GM21381 (cell line): ENCODE results near the gene USP20.

Source experiments
- ATAC-seq: cut with Tn5 transposase; IDR thresholded peaks from one replicate; pipeline ENCODE4 v1.9.1; 2021; ENCODE audit warnings: mild to moderate bottlenecking, moderate library complexity; ENCODE audit not compliant: unreplicated experiment

The USP20 gene

DNA sequence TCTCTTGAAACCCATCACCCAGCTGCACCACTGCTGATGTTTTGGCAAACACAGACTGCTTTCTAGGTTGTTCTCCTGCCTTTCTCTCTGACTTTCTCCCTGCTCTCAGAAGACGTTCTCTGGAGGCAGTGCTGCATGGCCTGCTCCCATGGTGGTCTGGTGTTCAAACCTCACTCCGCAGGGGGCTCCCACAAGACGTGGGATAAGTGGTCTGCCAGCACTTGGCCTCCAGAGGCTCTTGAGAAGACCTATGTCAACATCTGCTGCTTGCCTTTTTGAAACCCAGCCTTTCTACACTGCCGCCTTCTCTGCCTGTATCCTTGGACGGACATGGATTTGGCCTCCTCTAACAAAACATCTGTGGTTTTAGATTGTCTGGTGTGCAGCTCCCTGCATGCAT lies 16.6 kb downstream of the USP20 start:
- ATAC-seq: no peak

DNA sequence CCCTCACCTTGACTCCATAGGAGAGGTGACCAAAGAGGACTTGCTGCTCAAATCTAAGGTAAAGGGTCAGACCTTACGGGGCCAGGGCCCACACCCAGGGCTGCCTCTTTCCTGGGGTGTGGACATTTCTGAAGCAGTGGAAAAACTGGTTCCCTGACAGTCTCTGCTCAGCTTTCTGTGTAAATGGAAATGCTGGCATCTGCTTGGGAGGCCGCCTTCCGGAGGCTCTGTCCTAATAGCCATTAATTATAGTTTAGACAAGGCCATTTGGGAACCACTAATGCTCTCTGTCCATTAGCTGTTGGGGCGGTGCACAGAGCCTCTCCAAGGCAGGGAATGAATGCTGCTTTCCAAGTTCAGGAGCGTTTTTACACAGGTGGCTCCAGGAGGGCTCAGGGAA lies 17.3 kb downstream of the USP20 start:
- no peak for ATAC-seq

DNA sequence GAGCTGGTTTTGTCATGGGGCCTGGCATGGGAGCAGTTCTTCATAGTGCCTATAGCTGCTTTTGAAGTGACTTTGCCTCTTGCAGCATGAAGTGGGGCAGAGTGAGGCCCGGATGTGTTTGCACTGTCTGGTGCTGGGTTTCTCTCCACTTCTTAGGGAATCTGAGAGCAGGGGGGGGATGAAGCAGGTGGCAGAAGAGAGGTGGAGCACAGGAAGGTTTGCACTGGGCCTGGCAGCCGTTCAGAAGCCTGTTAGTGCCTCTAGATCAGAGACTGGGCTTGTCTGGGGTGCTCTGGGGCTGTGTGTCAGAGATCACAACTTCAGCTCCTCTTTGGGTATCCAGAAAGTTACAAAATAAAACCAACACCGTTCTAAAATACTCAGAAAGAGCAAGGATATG lies 18.4 kb downstream of the USP20 start:
- ATAC-seq: no peak

DNA sequence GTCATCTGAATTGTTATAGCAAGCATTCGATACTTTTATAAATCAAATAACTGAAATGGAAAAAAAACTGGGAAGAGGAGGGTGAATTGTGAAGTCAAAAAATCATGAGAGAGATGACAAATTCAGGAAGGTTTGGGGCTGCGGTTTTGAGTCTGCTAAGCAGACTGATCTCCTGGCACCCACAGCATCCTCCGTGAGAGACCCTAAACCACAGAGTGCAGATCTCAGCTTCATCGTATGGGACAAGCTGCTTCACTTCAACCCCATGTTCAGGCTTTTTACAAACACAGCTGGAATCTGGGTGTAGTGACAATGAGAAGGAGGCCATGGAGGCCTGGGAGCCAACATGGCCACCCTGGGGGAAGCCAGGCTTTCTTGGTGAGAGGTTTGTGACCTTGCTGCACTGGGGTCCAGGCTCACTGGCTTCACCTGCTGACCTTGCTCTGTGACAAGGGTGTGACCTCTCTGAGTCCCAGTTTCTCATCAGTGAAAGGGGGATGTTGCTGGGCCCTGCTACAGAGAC lies 19.4 kb downstream of the USP20 start:
- ATAC-seq: no peak

DNA sequence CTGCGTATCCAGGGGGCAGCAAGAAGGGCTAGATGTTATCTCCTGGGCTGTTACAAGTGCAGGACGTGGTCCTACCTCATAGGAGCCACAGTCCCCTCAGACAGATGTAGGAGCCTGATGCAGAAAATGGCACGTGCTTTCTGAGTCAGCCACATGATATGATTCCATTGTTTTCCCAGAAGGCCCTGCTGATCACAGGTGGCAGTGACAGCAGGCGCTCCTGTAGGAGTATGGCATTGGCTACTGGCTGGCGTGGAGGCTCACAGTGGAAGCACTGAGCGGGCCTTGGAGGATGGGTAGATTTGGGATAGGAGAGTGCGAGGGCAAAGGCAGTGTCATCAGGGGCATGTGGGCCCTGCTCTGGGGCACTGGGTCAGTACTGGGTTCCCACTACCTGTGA lies 21.9 kb downstream of the USP20 start:
- ATAC-seq: no peak

DNA sequence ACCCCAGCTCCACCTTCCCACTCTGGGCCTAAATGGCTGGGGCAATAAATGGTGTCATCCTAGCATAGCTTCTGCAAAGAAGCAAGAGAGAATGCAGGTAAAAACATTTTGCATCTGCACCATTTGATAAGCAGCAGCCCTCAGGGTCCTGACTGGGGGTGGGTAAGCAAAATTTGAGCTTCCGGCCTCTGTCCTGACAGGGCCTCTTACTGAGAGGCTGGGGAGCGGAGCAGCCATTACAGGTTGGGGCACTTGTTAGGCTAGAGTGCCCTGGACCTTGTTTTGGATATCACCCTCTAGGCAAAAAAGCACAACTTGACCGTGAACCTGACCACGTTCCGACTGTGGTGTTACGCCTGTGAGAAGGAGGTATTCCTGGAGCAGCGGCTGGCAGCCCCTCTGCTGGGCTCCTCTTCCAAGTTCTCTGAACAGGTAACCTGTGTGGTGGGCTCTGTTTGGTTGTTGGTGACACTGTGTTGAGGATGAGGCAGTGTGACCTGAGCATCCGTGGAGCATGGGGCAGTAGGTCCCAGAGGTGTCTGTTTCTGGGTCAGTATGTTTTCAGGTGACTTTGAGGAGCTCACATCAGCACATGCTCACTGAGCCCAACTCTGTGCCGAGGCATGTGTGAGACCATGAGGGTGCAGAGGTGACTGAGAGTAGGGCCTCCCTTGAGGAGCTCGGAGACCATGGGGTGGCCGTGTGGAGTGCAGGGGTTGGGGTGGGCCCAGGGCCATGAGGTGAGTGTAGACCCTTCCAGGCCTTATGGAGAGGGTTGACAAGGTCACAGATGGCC lies 23.1 kb downstream of the USP20 start:
- no peak for ATAC-seq

DNA sequence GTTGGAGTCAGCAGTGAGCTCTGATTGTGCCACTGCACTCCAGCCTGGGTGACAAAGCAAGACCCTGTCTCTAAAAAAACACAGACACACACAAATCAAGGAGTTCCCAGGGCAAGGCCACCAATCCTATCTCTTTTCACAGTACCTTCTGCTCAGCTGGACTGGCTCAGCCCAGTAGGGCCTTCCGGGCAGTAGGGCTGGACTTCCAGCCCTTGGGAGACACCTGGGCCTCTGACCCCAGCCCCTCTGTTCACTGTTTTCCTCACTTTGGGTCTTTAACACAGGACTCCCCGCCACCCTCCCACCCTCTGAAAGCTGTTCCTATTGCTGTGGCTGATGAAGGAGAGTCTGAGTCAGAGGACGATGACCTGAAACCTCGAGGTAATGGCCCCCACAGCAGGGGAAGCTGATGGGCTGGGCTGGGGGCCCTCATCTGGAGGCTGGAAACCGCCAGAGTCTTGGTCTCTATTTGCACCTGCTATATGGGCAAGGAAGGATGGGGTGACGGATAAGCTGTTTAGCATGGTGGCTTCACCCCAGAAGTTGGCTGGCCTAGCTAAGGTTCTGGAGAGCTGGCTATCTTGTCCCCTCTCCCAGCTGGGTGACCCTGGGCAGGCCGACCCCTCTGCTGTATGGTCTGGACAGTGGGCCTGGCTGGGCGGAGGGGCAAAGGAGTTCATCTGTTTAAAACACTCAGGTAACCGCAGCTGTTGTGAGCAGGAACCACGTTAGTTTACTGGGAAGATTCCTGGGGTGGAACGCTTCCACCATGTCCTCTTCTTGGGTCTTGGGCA lies 25.6 kb downstream of the USP20 start:
- ATAC-seq: no peak

DNA sequence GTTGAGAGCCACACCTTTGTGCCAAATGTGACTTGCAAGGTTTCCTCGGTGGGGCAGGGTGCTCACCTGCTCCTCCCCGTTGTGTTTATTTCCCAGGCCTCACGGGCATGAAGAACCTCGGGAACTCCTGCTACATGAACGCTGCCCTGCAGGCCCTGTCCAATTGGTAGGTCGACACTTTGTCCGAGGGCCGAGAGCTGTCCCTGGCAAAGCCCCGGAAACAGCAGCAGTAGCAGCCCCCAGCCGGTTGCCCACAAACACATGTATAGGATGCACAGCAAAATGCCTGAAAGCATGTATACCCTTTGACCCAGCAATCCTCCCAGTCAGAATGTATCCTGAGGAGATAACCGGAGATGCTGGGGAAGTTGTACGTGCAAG lies 26.2 kb downstream of the USP20 start:
- ATAC-seq: no peak

DNA sequence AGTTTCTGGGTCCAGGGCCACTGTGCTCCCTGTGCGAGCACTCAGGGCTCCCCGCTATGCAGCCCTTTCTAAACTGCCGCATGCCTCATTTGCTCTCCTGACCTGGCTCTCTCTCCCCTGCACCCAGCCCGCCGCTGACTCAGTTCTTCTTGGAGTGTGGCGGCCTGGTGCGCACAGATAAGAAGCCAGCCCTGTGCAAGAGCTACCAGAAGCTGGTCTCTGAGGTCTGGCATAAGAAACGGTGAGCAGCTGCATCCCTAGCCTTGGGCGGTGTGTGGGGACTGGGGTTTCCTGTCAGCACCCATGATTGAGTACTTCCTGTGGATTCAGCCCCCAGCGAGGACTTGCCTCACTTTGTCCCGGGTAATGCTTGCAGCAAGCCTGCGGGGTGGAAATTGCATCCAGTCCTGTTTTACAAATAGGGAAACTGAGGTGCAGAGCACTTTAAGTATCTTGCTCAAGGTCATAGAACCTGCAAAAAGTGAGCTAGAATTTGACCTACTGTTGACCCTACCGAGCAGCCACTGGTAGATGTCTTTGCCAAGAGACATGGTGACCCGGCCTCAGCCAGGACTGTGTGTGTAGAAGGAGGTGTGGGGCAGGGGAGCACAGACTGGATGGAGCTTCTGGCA lies 27.9 kb downstream of the USP20 start:
- no peak for ATAC-seq

DNA sequence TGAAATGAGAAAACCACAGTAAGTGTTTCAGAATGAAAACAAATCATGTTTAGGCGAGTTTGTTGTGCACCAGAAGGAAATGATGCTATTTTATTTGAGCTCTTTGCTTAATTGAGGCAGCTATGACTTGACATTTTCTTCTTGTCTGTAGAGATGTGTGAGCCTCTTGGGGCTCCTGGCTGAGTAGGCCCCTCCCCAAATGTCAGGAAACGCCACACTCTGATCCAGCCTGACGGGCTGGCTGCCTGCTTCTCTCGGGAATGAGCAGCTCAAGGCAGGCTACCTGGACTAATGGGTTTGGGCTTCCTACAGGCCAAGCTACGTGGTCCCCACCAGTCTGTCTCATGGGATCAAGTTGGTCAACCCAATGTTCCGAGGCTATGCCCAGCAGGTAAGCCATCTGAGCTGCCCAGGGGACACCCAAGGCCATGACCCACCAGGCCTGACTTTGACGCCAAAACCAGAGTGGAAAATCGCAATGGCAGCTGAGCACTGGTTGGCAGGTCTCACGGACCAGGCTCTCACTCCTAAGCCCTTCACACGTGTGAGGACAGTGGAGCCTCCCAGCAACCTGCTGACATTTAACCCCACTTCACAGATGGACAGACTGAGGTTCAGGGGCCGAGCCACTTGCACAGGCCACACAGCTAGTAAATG lies 29.9 kb downstream of the USP20 start:
- no peak for ATAC-seq

DNA sequence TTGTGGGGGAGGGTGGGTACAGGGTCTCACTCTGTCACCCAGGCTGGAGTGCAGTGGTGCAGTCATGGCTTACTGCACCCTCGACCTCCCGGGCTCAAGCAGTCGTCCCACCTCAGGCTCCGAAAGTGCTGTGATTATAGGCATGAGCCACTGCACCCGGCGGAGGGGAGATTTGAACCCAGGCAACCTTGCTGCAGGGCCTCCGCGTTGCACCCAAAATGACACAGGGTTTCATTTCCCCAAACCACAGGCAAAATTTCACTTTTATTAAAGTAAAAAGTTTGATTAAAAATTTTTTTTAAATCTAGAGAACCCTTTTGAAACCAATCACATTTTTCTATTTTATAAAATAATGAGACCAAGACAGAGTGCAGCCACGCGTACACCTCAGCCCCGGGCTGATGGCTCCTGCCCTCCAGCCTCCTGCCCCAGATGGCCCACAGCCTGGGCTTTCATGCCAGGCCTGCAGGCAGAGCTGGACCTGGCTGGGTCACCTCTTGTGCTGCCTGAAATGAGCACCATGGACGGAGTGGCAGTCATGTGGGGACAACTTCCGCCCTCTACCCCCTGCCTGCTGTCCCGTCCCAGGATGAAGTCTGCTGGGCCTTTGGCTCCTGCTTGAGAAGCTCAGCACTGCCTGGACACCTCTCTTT lies 30.5 kb downstream of the USP20 start:
- ATAC-seq: no peak

DNA sequence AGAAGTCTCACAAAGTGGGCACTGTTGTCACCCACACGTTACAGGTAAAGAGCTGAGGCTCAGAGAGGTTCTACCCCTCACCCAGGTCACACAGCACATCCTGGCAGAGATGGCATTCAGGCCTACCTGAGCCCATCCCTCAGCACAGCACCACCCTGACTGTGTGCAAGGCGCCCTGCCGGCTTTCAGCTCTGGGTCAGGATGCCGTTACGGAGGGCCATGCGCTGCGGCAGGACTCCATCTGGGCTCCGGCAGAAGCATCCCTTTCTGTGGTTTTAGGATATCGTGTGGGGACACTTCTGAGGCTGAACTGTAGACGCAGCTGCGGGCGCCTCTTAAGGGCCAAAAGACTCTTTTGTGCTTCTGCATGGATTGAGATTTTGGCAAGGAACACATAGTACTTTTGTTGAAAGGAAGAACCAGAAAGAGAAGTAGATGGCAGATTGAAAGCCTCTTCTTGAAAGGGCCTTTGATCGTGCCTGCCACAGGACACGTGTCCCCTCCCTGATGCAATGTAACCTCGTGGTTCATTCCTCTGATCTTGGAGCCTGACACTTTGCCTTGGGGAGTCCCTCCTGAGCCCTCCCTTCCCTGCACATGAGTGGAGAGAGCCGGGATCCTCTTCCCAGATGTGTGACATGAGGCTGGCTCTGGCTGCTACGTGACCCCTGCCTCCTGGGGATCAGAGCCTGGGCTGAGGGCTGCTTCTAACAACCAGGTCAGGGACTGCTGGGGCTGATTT lies 31.3 kb downstream of the USP20 start:
- no peak for ATAC-seq

DNA sequence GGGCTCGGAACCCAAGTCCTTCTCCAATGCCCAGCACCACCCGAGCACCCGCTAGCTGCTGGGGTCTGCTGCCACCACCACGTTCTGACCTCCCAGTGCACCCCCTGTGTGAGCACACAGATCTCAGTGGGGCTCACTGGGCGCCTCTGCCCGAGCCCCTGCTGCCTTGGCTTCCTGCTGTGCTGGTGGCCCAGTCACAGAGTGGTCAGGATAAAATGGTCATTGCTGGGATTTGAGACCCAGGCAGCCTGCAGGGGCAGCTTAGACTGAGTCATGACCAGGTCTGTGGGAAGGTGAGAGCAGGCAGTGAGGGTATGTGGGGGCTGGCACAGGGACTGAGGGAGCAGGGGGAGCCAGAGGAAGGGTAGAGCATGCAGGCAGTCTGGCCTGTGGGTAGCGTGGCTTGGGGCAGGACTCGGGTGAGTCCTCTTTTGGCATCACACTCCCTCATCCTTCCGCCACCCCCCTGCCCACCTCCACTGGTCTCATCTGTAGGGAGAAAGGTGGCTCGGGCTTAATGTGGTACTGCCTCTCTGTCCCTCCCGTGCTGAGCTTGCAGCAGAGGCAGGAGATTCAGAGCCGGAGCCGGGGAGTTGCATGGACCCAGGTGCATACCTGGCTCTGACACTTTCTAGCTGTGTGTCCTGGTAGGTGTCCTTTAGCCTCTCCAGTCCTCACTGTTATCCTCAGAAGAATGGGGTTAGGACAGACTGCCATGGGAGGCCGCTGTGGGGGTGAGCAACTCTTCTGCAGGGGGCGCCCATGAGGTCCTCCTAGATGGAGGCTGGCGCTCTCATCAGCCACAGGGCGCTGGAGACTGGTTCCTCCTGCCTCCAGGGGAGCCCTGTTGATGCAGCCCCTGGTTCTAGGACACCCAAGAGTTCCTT lies 32.1 kb downstream of the USP20 start:
- ATAC-seq: no peak

DNA sequence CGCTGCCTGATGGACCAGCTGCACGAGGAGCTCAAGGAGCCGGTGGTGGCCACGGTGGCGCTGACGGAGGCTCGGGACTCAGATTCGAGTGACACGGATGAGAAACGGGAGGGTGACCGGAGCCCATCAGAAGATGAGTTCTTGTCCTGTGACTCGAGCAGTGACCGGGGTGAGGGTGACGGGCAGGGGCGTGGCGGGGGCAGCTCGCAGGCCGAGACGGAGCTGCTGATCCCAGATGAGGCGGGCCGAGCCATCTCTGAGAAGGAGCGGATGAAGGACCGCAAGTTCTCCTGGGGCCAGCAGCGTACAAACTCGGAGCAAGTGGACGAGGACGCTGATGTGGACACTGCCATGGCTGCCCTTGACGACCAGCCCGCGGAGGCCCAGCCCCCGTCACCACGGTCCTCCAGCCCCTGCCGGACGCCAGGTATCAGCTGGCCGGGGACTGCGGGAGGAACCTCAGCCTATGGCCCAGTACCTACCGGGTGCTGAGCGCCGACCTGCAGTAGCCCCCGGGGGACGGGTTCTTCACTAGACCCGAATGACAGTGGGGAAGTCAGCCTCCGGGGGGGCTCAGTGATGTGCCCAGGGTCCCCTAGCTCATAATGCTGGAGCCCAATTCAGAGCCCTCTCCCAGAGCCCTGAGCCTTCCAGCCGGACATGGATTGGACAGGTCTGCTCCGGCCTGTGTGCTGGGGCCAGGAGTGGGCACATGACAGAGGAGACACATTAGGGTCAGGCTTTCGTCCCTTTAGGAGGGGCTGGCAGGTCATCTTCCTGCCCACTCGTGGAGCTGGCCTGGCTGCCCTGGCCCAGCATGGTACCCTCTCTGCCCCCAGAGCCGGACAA lies 33.0 kb downstream of the USP20 start:
- no peak for ATAC-seq

DNA sequence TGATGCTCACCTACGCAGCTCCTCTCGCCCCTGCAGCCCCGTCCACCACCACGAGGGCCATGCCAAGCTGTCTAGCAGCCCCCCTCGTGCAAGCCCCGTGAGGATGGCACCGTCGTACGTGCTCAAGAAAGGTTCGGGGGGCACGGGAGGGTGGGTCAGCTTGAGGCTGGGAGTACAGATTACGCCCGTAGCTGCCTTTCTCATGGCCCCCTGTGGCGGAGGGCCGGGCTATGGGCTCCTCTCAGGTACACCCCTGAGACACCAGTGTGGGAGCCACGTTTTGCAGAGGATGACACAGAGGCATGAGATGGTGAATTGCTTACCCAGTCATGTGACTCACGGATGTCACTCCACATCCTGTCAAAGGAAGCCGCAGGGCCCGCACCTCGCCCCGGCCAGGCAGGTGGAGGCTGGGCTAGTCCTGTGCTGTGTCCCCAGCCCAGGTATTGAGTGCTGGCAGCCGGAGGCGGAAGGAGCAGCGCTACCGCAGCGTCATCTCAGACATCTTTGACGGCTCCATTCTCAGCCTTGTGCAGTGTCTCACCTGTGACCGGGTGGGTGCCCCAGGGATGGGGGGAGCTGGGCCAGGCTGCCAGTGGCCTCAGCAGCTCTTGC lies 33.7 kb downstream of the USP20 start:
- ATAC-seq: no peak

DNA sequence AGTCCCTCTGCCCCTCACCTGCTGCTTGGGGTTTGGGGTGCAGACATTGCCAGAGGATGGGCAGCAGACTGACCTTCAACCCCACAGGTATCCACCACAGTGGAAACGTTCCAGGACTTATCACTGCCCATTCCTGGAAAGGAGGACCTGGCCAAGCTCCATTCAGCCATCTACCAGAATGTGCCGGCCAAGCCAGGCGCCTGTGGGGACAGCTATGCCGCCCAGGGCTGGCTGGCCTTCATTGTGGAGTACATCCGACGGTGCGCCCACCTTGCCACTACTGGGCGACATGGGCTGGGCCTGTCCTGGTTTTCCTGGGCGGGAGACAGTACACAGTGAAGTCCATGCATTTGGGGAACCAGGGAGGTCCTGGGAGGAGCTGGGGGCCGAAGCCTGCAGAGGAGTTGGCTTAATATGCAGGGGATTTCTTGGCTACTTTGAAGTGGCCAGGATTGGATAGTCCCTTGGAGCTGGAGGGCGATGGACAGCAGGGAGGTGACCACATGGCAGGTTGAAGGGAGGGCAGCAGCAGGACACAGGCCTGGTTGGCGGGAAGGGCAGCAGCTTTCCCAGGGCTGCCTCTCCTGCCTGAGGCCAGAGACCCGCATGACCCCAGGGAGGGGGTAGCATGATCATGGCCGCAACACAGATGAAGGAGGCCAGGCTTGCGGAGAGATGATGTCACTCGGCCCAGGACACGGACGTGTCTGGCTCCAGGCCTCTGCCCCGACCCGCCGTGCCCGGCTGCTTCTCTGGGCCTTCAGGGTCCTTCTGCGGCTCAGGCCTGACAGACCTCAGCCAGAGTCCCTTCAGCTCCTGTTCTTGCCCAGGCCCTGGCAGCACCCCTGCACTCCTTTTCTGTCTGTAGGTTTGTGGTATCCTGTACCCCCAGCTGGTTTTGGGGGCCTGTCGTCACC lies 34.6 kb downstream of the USP20 start:
- no peak for ATAC-seq

DNA sequence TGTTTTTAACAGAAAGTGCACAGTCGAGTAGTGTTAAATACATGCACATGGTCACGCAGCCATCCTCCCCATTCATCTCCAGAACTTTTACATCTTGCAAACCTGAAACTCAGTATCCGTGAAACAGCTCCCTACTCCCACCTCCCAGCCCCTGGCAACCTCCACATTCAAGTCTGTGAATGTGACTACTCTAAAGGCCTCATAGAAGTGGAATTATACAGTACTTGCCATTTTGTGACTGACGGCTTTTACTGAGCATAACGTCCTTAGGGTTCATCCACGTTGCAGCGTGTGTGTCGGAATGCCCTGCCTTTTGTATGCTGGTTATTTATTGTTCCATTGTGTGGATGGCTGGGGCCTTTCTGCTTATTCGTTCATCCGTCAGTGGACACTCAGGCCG lies 35.8 kb downstream of the USP20 start:
- no peak for ATAC-seq
